GM21515 (cell line): ENCODE measurements around the gene DIP2C.
"Not testable (repeated sequence)": the region's sequence is repeated elsewhere in the genome, so short reads cannot be mapped to it uniquely, and the experiment has no call there.

Experiments
- ATAC-seq: cut with Tn5 transposase; IDR thresholded peaks from one replicate; pipeline ENCODE4 v1.9.1; 2021; ENCODE audit not compliant: unreplicated experiment

DIP2C gene

GRCh38 chr10:436013-436697, 253.3 kb downstream of the DIP2C start:
- no peak for ATAC-seq

- ATAC-seq, result no peak
Observed at GRCh38 chr10:435397-435796, 254.1 kb downstream of the DIP2C start.

- ATAC-seq, result no peak
Observed at GRCh38 chr10:429696-430095, 259.8 kb downstream of the DIP2C start.

- no peak for ATAC-seq
Observed at GRCh38 chr10:427761-428519, 261.5 kb downstream of the DIP2C start.

- ATAC-seq, result not testable (repeated sequence)
Observed at GRCh38 chr10:425365-425764, 264.1 kb downstream of the DIP2C start.

GRCh38 chr10:424724-425123, 264.7 kb downstream of the DIP2C start:
- ATAC-seq, result not testable (repeated sequence)

- no peak for ATAC-seq
Observed at GRCh38 chr10:423178-423577, 266.3 kb downstream of the DIP2C start.

- ATAC-seq, result no peak
Observed at GRCh38 chr10:422675-423074, 266.8 kb downstream of the DIP2C start.

- ATAC-seq, result no peak
Observed at GRCh38 chr10:422241-422640, 267.2 kb downstream of the DIP2C start.

GRCh38 chr10:421170-421569, 268.3 kb downstream of the DIP2C start:
- no peak for ATAC-seq

GRCh38 chr10:420154-421121, 269.0 kb downstream of the DIP2C start:
- no peak for ATAC-seq

- no peak for ATAC-seq
Observed at GRCh38 chr10:418894-419293, 270.6 kb downstream of the DIP2C start.

- no peak for ATAC-seq
Observed at GRCh38 chr10:418226-418625, 271.2 kb downstream of the DIP2C start.

- ATAC-seq, result no peak
Observed at GRCh38 chr10:416091-416515, 273.4 kb downstream of the DIP2C start.

GRCh38 chr10:413662-414071, 275.8 kb downstream of the DIP2C start:
- no peak for ATAC-seq

- no peak for ATAC-seq
Observed at GRCh38 chr10:412109-412508, 277.4 kb downstream of the DIP2C start.

GRCh38 chr10:411603-412002, 277.9 kb downstream of the DIP2C start:
- no peak for ATAC-seq

- no peak for ATAC-seq
Observed at GRCh38 chr10:409408-410040, 279.9 kb downstream of the DIP2C start.

- ATAC-seq, result no peak
Observed at GRCh38 chr10:408236-408635, 281.2 kb downstream of the DIP2C start.

GRCh38 chr10:406976-407375, 282.5 kb downstream of the DIP2C start:
- ATAC-seq, result no peak

- no peak for ATAC-seq
Observed at GRCh38 chr10:405648-406047, 283.8 kb downstream of the DIP2C start.
